SU-DHL-6 (cell line): Measurements from ENCODE around the gene CR1L.

Experiments
- EZH2phosphoT487 ChIP-seq: fragments of 200-600 bp; sonication (generic), shearing (Covaris generic); conservative IDR thresholded peaks from 2 replicates; pipeline ENCODE4 v1.6.1; 2018; ENCODE audit warnings: mild to moderate bottlenecking, antibody characterized with exemption, low read length, moderate library complexity, mixed read lengths
- TF ChIP-seq, protein P1 (sequence below): fragments of 200-600 bp; sonication (generic); IDR thresholded peaks from one replicate; pipeline ENCODE4 v1.5.1; 2017; ENCODE audit warnings: antibody characterized with exemption, mild to moderate bottlenecking, low read length, moderate library complexity; ENCODE audit not compliant: insufficient read depth, poor library complexity, severe bottlenecking

DNA sequence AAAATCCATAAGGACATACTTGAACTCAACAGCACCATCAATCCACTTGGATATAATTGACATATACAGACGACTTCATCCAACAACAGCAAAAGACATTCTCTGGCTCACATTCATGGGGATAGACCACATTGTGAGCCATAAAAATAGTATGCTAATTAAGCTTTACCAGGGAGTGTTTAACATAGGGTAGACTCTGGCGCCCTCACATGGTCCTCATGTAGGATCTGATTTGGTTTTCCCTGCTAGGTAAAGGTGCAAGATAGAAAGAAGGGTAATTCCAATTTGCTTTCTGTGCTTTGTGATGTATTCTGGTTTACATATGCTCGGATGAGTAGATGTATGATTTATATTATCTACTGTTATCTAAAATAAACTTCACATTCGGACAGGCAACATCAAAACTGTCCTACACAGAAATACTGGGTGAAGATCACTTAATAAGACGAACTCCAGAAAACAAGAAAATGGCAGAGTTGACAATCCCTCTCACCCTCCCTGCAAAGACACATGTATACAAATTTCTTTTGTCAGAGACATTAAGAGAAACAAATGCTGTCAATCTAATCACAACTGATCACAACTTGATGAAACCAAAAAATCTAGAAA is 27.7 kb downstream of the CR1L start:
- TF ChIP-seq, protein P1, sequence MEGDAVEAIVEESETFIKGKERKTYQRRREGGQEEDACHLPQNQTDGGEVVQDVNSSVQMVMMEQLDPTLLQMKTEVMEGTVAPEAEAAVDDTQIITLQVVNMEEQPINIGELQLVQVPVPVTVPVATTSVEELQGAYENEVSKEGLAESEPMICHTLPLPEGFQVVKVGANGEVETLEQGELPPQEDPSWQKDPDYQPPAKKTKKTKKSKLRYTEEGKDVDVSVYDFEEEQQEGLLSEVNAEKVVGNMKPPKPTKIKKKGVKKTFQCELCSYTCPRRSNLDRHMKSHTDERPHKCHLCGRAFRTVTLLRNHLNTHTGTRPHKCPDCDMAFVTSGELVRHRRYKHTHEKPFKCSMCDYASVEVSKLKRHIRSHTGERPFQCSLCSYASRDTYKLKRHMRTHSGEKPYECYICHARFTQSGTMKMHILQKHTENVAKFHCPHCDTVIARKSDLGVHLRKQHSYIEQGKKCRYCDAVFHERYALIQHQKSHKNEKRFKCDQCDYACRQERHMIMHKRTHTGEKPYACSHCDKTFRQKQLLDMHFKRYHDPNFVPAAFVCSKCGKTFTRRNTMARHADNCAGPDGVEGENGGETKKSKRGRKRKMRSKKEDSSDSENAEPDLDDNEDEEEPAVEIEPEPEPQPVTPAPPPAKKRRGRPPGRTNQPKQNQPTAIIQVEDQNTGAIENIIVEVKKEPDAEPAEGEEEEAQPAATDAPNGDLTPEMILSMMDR: peak; percentile 64
- no peak for TF ChIP-seq EZH2phosphoT487
